ENCODE measurements around the gene KAZN. TPM values are rescaled to one million over a fixed set of nuclear protein-coding genes. Genes with fewer than 3 reads are reported as not detected.

The KAZN gene
- polyA plus RNA-seq, 1 experiment: 3.7 TPM

GRCh38 chr1:15071936-15072335 lies 473.5 kb downstream of the KAZN start:
- POLR2A ChIA-PET: no interaction called here
- CTCF ChIA-PET: no interaction called here
- TF ChIP-seq, protein P1, sequence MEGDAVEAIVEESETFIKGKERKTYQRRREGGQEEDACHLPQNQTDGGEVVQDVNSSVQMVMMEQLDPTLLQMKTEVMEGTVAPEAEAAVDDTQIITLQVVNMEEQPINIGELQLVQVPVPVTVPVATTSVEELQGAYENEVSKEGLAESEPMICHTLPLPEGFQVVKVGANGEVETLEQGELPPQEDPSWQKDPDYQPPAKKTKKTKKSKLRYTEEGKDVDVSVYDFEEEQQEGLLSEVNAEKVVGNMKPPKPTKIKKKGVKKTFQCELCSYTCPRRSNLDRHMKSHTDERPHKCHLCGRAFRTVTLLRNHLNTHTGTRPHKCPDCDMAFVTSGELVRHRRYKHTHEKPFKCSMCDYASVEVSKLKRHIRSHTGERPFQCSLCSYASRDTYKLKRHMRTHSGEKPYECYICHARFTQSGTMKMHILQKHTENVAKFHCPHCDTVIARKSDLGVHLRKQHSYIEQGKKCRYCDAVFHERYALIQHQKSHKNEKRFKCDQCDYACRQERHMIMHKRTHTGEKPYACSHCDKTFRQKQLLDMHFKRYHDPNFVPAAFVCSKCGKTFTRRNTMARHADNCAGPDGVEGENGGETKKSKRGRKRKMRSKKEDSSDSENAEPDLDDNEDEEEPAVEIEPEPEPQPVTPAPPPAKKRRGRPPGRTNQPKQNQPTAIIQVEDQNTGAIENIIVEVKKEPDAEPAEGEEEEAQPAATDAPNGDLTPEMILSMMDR (IDR thresholded peaks at IDR 0.05; ENCODE audit: low read depth, low read length): no peak

GRCh38 chr1:15073799-15074308 lies 475.4 kb downstream of the KAZN start:
- DNase-seq (ENCODE audit: low read depth, low spot score): no peak
- CTCF ChIA-PET: no interaction called here
- TF ChIP-seq, protein P1 (IDR thresholded peaks at IDR 0.05; ENCODE audit: low read depth, low read length): no peak
- H3K27ac ChIP-seq (ENCODE audit: low read depth, low read length): no peak overlapping the region
- no peak overlapping the region for H3K4me3 ChIP-seq (ENCODE audit: low read depth, low read length)
- no peaks in the 10 kb centered on the region; the same call in 1 of the 2 replicates for H3K9me3 ChIP-seq (ENCODE audit: control insufficient read depth, insufficient read depth, low read length)
- H3K27me3 ChIP-seq (ENCODE audit: control insufficient read depth, insufficient read depth, low read length): no peaks in the 10 kb centered on the region
- POLR2A ChIA-PET: no interaction called here

More at GRCh38 chr1:15071936-15072335, 473.5 kb downstream of the KAZN start:
- H3K27me3 ChIP-seq (ENCODE audit: control insufficient read depth, insufficient read depth, low read length): no peaks in the 10 kb centered on the region
- DNase-seq (ENCODE audit: low read depth, low spot score): no peak
- no peak overlapping the region for H3K4me3 ChIP-seq (ENCODE audit: low read depth, low read length)
- no peak overlapping the region for H3K27ac ChIP-seq (ENCODE audit: low read depth, low read length)
- no peaks in the 10 kb centered on the region; the same call in 1 of the 2 replicates for H3K9me3 ChIP-seq (ENCODE audit: control insufficient read depth, insufficient read depth, low read length)

DNA sequence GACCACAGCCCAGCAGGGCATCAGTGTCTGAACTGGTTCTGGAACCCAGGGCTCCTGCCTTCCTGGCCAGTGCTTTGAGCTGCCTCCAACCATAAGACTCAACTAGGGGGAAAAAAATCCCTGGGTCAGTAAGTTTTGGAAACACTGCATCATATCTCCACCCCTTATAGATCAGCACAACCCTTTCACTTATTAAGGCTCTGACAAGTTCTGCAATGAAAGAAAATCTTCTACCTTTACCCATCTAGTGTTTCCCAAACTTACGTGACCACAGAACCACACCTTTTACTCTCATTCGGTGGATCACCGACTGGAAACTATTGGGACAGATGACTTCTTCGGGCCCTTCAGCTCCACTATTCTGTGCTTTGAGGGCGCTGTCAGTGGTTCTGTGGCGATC lies 476.7 kb downstream of the KAZN start:
- CTCF ChIA-PET: no interaction called here

DNA sequence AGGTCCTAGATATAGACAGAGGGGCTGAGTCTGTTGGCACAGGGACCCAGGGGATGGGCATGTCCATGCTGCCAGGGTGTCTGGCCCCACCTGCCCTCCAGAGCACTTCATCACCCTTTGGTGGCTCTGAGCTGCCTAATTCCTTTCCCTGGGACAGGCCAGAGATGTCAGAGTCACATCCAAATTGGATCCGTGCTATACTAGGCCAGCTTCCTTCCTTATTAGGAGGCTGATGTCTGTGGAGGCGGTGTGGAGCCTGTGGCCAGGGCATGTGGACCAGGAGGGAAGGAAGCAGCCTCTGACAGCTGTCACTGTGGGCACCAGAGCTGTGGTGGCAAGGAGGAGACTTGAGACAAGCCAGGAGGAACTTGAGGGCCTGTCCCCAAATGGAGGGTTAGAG lies 477.3 kb downstream of the KAZN start:
- POLR2A ChIA-PET: interaction anchor here (0.5 kb wide), 1 partner anchor 133 kb away, joined by 4 read pairs; no protein-coding TSS in a partner anchor
- no peak overlapping the region for H3K4me3 ChIP-seq (ENCODE audit: low read depth, low read length)
- no peak overlapping the region for H3K27ac ChIP-seq (ENCODE audit: low read depth, low read length)
- no peaks in the 10 kb centered on the region; the same call in 1 of the 2 replicates for H3K9me3 ChIP-seq (ENCODE audit: control insufficient read depth, insufficient read depth, low read length)
- no peak for DNase-seq (ENCODE audit: low read depth, low spot score)
- CTCF ChIA-PET: no interaction called here
- TF ChIP-seq, protein P1 (IDR thresholded peaks at IDR 0.05; ENCODE audit: low read depth, low read length): no peak
- peaks cover 2% of the 10 kb centered on the region for H3K27me3 ChIP-seq (ENCODE audit: control insufficient read depth, insufficient read depth, low read length)

More for the DNA sequence above, 476.7 kb downstream of the KAZN start:
- Histone ChIP-seq H3K27ac (ENCODE audit: low read depth, low read length) (no peak overlapping the region), H3K4me3 (ENCODE audit: low read depth, low read length) (no peak overlapping the region), H3K9me3 (ENCODE audit: control insufficient read depth, insufficient read depth, low read length) (no peaks in the 10 kb centered on the region; the same call in 1 of the 2 replicates), H3K27me3 (ENCODE audit: control insufficient read depth, insufficient read depth, low read length) (no peaks in the 10 kb centered on the region)
- TF ChIP-seq, protein P1 (IDR thresholded peaks at IDR 0.05; ENCODE audit: low read depth, low read length): no peak
- POLR2A ChIA-PET: no interaction called here
- DNase-seq (ENCODE audit: low read depth, low spot score): no peak

- DNase-seq (ENCODE audit: low read depth, low spot score): no peak
- ChIA-PET CTCF (interaction anchor here (1.0 kb wide), 1 partner anchor 11 kb away, joined by 3 read pairs; no protein-coding TSS in a partner anchor), POLR2A (no interaction called here)
- TF ChIP-seq, protein P1 (IDR thresholded peaks at IDR 0.05; ENCODE audit: low read depth, low read length): no peak
- Histone ChIP-seq H3K9me3 (ENCODE audit: control insufficient read depth, insufficient read depth, low read length) (no peaks in the 10 kb centered on the region; the same call in 1 of the 2 replicates), H3K4me3 (ENCODE audit: low read depth, low read length) (no peak overlapping the region), H3K27ac (ENCODE audit: low read depth, low read length) (no peak overlapping the region), H3K27me3 (ENCODE audit: control insufficient read depth, insufficient read depth, low read length) (peaks cover 3% of the 10 kb centered on the region)
These were observed 478.3 kb downstream of the KAZN start for GRCh38 chr1:15076807-15077206.
